ENCODE data around the gene DENND1A. TPM values are rescaled to one million over a fixed set of nuclear protein-coding genes. Genes with fewer than 3 reads are reported as not detected.

DENND1A gene
- total and polyA plus RNA-seq, 2 of the 13 experiments (the other 11 are each of a cell fraction or from before 2014, with no cell fraction given), result 14.8 to 30.1 TPM

- no peaks in the 10 kb centered on the region for H4K20me1 ChIP-seq (ENCODE audit: insufficient read depth, low read length)
- ChIA-PET POLR2A (no interaction called here), CTCF (ENCODE audit: low intra/inter-chr PET ratio, low total read pairs) (no interaction called here)
- H3K4me3 ChIP-seq (replicated peaks in 1 of 3; ENCODE audit: insufficient read depth in 1 of 3, low read depth in 2 of 3, low read length in 3 of 3), result no peak overlapping the region
- DNase-seq (ENCODE audit: low spot score) (no peak), FAIRE-seq (no peak), ATAC-seq (no peak)
- TF ChIP-seq EZH2 (conservative IDR thresholded peaks at IDR 0.05; ENCODE audit: low read depth, low read length), result no peak
- no peak for TF ChIP-seq BHLHE40 (IDR thresholded peaks at IDR 0.05; ENCODE audit: low read length)
- no peak for TF ChIP-seq ZNF34 (CRISPR knock-in tag; IDR thresholded peaks at IDR 0.05; ENCODE audit: borderline replicate concordance)
- TF ChIP-seq CEBPZ (IDR thresholded peaks at IDR 0.05; ENCODE audit: low read length), result no peak
- TF ChIP-seq FUBP1 (CRISPR knock-in tag; IDR thresholded peaks at IDR 0.05; ENCODE audit: borderline replicate concordance), result no peak
- no peak for TF ChIP-seq CENPX (CRISPR knock-in tag; IDR thresholded peaks at IDR 0.05)
- no peak for TF ChIP-seq PHF8 (CRISPR knock-in tag; IDR thresholded peaks at IDR 0.05)
- no peak for TF ChIP-seq SNAPC2 (CRISPR knock-in tag; IDR thresholded peaks at IDR 0.05)
- TF ChIP-seq ZNF383 (CRISPR knock-in tag; IDR thresholded peaks at IDR 0.05; ENCODE audit: borderline replicate concordance), result no peak
- TF ChIP-seq PLSCR1 (CRISPR knock-in tag; IDR thresholded peaks at IDR 0.05; ENCODE audit: borderline replicate concordance), result no peak
- H3K4me1 ChIP-seq (ENCODE audit: insufficient read depth, low read length), result peaks cover 18% of the 10 kb centered on the region
- 98% methylated on average over 2 of the region's 2 CpGs for WGBS (ENCODE audit: low lambda C conversion rate)
- no peak overlapping the region for H3K9ac ChIP-seq (ENCODE audit: insufficient read depth, low read depth, low read length)
- no peaks in the 10 kb centered on the region for H3K79me2 ChIP-seq (ENCODE audit: insufficient read depth, low read length)
- no peak overlapping the region for H2AFZ ChIP-seq (ENCODE audit: low read length)
- no TSS peak for BruUV-seq (replicated peaks)
- no peaks in the 10 kb centered on the region for H3K27me3 ChIP-seq (ENCODE audit: control insufficient read depth in 1 of 2, insufficient read depth in 2 of 2, low read length in 2 of 2)
- intact Hi-C loops (cut with micrococcal nuclease; ENCODE audit: unreplicated experiment) (no loop called here), in situ Hi-C loops (cut with HindIII; ENCODE audit: extremely low pct_ligation_motif_present, low pct_unique_long_range_greater_than_20kb) (no loop called here)
- no peak overlapping the region for H3K27ac ChIP-seq (ENCODE audit: extremely low read length, insufficient read depth, low read length)
- H3K36me3 ChIP-seq (replicated peaks in 1 of 2; ENCODE audit: control insufficient read depth in 1 of 2, insufficient read depth in 2 of 2, low read length in 2 of 2), result peaks cover 2 to 6% of the 10 kb centered on the region in 2 experiments; a peak in 3 of 5 replicates
- H3K4me2 ChIP-seq (ENCODE audit: low read depth, low read length), result no peak overlapping the region
- peaks cover 8% of the 10 kb centered on the region for H3K9me3 ChIP-seq (ENCODE audit: low read length)
These were observed 401.9 kb downstream of the DENND1A start for GRCh38 chr9:123527981-123528380.
